Fibroblast of peridontal ligament (primary cell): ENCODE results near the gene AGRN.
"Not testable (repeated sequence)": the region's sequence is repeated elsewhere in the genome, so short reads cannot be mapped to it uniquely, and the experiment has no call there.

Experiments
- DNase-seq: peaks from one replicate; pipeline ENCODE4 v3.0.0-alpha.2; 2010; ENCODE audit errors: extremely low read depth

The AGRN gene

DNA sequence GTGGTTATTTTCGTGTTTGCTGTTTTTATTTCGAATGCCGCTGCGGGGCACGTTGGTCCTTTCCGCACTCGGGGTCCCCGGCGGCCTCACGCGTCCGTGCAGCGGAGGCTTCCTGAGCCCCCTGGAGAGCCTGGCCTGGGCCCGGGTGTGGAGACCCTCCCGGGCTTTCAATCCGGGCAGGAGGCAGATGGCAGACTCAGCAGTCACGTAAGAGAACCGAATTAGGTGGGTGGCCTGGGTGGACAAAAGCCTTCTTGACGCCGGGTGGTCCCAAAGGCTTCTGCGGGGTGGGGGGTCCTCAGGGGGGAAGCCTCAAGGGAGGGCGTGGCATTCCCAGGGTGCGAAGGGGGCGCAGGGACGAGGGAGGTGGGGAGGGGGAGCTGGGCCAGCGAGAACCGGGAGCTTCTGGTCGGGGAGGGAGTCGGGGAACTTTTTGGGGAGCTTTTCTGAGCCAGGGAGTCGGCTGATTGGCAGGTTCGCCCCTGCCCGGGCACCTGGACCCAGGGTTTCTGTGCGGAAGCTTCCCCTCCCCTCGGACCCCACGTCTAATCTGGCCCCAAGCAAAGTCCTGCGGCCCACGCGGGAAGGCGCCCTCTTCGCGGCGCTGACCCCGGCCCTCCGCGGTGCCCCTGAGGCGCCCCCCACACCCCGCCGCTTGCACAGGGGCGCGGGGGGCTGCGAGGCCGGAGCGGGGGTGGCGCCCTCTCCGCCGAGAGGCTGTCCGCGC, 18.7 kb upstream of the AGRN start:
- DNase-seq: no peak

DNA sequence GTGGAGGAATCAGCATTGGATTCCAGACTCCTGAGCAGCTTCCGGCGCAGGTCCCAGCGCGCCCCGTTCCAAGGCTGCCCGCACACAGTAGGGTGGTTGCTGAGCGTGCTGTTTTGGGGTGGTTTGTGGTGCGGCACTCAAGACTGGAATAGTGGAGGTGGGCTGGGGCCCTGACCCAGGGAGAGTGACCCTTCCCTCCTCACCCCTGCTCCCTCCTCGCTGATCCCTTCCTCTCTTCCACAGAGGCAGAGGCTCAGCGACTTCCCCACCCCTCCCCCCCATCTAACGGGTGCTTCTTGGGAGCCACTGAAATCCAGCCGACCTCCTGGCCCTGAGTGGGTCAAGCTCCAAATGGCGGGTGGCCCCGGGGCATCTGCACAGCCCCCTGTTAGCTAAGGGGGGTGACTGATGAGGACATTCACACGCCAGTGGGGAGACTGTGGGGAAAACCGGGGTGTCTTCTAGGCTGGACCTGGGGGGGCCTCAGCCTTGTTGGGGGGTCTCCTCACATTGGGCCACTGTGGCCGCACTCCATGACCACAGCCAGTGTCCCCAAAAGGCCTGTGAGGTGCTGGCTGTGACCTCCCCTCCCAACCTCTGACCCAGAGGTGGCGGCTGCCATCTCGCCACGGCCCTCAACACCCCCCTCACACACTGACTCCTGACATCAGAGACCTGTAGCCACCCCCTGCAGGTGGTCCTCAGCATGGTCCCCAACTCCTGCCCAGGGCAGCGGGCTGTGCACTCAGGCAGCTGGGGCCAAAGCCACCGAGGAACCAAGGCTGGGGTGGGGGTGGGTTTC, 16.1 kb upstream of the AGRN start:
- no peak for DNase-seq

DNA sequence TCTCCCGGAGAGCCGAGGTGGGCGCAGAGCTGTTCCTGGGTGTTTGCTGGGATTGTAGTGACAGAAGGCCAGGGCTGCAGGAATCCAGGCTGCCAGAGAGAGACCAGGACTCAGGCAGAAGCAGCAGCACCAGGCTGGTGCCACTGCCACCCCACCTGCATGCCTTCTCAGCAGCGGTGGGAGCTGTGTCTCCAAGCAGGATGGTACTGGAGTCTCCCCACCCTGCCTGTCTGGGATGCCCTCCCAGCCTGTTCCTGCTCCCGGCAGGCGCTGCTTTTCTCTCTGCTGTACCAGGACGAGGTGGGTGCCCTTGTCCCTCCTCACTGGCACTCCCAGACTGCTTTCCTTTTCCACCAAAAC, 15.5 kb upstream of the AGRN start:
- no peak for DNase-seq

DNA sequence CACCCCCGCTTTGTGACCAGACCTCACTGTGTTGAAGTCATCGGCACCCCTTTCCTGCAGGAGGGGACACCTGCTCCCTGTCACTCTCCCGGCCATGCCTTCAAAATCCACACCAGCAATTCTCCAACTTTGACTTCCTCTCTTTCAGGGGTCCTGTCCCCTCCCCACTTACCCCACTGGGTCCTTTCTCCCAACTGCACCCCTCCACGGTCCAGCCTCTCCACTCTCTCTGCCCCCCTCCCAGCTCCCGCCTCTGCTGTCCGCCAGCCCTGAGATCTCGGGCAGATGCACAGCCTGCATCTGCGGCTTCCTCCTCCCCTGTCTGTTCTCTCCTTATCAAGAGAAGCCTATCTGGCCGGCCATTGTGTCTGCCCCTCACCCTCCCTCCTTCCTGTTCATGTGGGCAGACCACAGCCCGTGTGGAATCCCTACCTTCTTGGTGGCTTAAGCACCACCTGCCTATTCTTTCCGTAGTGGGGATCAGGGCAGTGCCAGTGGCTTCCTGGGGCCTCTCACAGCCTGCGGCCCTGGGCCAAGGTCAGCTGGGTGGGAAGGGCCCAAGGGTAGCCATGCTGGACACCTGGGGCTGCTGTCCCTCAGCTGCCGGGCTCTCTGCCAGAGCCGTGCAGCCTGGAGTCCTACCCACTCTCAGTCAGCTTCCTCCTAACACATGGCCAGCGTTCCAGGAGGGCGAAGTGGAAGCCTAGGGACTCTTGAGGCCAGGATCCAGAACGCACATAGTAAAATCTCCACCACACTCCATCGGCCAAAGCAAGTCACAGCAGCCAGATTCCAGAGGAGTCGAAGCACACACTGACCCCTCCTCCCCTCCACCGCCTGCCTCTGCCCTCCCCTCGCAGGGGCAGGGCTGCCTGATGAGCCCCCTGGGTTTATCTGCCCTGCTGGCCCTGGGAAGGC, 14.9 kb upstream of the AGRN start:
- peak; percentile 27 for DNase-seq

DNA sequence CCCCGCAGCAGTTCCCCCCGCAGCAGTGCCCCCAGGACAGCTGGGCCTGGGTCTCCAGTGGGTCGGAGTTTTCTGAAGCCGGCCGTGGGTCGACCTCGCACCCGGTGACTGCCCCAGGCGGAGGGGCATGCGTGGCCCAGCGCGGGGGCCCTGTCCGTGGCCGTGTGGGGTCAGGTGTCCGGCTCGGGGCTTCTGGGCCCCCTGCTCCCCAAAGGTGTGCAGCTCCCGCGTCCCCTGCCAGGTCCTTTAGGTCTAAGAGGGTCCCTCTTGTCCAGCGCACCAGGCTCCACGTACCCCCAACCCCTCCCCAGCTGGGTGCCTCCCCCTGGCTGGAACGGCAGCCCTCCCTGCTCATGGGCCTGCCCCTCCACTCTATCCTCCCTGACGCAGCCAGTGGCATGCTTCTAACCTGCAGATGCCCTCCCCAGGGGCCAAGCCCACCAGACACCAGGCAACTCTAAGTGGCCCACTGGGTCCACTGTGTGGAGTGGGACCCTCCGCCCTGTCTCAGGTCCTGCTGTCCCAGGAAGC, 14.1 kb upstream of the AGRN start:
- DNase-seq: no peak

DNA sequence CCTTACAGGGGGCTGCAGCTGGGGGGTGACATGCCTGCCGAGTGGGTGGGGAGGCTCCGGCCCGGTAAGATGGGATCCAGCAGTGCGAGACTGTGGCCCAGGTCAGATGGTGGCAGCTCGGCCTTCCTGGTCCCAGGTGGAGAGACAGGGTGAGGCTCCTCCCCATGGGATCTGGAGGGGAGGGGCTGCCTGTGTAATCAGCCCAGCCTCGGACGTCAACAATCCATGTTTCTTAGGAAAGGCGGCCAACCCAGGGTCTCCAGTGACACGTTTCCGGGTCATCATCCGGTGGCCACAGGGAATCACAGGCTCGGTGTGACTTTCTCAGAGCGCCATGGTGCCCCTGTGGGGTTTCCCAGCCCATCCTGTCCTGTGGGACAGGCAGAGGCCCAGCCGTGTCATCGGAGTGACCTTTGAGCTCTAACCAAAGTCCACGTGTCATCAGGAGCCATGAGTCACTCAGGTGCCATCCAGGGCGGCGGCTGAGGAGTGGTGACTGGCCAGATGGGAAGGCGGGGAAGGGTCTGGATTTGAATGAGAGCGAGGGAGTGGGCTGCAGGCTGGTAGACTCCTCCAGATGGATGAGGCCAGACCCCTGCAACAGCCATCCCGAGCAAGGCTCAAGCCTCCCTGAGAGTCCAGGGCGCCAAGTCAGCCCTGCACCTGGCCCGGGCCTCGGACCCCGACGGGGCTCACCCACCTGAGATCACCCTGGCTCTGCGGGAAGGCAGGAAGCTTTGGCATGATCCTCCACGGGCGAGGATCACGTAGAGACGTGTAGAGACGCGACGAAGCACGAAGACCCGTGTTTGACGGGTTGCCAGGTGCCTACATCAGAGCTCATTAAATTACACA, 13.4 kb upstream of the AGRN start:
- DNase-seq: no peak

DNA sequence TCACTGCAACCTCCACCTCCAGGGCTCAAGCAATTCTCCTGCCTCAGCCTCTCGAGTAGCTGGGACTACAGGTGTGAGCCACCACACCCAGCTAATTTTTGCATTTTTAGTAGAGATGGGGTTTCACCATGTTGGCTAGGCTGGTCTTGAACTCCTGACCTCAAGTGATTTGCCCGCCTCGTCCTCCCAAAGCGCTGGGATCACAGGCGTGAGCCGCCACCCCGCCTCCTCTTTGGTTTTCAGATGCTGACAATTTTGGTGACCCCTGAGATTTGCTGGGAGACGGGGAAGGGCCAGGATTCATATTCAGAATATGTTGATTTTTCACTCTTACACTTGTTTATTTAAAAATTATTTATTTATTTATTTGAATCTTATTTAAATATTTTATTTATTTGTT, 9.8 kb upstream of the AGRN start:
- not testable (repeated sequence) for DNase-seq

DNA sequence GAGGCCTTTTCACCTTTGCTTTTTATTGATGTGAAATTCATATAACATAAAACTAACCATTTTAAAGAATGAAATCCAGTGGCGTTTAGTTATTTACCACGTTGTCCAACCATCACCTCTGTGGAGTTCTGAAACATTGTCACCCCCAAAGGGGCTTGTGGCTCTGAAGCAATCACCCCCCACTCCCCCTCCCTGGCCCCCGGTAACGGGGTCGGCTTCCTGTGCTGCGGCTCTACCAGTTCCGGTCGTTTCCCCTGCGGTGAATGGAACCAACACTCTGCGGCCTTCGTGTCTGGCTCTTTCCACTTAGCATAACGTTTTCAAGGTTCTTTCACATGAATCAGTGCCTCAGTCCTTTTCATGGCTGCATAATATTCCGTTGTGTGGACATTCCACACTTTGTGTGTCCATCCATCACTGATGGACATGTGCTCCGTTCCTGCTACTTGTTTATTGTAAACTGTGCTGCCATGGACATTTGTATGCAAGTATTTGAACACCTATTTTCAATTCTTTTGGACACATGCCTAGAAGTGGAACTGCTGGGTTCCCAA, 8.4 kb upstream of the AGRN start:
- DNase-seq: no peak

DNA sequence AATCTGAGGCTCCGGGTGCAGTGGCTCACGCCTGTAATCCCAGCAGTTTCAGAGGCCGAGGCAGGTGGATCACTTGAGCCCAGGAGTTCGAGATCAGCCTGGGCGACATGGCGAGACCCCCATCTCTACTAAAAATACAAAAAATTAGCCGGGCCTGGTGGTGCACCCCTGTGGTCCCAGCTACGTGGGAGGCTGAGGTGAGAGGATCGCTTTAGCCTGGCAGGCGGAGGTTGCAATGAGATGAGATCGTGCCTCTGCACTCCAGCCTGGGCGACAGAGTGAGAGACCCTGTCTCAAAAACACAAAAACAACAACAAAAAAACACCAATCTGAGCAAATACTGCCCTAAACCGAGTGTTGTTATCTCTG, 7.2 kb upstream of the AGRN start:
- DNase-seq: not testable (repeated sequence)

DNA sequence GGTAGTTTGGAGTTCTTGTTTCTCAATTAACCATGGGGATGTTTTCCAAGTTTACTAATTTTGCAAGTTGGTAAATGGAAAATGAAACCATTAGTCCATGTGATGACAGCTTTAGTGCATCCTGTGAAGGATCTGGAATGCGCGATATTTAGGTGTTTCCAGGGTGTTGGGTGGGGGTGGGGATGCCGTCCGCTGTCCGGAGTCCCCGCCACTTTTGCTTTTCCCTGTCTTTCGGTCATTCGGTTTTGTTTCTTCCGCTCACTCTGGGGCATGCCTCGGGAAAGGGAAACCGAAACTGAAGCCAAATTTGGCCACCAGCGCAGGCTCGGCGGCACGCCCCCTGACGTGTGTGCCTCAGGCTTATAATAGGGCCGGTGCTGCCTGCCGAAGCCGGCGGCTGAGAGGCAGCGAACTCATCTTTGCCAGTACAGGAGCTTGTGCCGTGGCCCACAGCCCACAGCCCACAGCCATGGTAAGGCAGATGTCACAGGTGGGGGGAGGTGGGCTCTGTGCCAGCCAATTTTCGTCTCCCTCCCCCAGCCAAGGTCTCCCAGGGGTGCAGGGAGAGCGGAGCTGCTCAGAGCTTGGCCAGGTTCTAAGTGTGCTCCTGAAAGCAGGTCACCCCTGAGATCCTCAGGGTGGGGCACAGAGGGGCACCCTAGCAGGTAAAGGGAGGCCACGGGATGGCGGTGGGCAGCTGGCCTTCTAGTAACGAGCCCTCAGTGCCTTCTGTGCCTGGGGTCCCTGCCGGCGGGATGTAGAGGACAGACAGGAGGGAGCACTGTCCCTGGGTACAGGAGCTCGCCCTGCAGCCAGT, 6.6 kb upstream of the AGRN start, which contains the start of gene ISG15:
TSS of gene ISG15 (plus strand) at position 393 of the 817 bp plus-strand sequence. CDS start at position 470, 77 bp downstream.
- peak; percentile 80 for DNase-seq

DNA sequence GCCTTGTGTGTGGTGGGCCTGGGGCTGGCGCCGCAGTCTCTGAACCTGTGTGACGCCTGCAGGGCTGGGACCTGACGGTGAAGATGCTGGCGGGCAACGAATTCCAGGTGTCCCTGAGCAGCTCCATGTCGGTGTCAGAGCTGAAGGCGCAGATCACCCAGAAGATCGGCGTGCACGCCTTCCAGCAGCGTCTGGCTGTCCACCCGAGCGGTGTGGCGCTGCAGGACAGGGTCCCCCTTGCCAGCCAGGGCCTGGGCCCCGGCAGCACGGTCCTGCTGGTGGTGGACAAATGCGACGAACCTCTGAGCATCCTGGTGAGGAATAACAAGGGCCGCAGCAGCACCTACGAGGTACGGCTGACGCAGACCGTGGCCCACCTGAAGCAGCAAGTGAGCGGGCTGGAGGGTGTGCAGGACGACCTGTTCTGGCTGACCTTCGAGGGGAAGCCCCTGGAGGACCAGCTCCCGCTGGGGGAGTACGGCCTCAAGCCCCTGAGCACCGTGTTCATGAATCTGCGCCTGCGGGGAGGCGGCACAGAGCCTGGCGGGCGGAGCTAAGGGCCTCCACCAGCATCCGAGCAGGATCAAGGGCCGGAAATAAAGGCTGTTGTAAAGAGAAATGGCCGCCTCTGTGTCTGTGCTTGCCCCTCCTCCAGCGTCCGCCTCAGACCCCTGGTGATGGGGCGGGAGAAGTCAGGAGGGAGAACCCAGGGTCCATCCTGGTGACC, 5.8 kb upstream of the AGRN start:
- no peak for DNase-seq

DNA sequence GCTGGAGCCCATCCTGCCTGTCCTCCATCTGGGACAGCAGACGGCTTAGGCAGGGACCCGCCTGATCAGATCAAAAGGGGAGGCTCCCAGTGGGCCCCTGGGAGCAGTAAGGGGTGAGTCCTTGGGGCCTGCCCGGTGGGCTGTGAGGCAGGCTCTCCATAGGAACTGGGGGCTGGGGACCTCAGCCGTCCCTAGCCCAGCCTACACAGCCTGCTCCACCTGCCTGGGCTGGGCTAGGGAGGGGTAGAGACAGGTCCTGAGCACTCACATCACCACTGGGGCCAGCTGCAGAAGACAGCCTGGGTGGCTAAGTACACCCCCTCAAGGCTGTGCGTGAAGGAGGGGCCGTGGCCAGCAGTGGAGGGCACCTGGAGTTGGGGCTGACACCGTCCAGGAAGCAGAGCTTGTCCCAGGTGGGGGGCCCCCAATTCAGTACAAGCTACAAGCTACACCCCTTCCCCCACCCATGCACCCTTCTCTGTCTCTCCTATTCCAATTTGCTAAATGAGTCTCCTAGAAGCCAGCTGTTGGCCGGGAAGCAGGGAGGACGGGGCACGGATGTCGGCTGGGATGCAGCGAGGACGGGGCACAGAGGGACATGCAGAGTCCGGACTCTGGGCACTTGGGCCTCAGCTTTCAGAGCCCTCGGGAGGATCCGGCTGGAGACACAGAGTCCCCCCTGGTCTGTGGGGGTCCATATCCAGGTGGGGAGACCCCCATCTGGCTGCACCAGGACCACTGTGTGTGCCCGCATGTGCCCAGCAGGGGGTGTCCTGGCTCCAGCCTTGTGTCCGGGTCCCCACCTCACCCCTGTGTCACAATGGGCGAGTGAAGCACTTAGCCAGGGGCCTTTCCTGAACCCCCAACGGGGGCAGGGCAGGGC, 4.9 kb upstream of the AGRN start:
- no peak for DNase-seq

DNA sequence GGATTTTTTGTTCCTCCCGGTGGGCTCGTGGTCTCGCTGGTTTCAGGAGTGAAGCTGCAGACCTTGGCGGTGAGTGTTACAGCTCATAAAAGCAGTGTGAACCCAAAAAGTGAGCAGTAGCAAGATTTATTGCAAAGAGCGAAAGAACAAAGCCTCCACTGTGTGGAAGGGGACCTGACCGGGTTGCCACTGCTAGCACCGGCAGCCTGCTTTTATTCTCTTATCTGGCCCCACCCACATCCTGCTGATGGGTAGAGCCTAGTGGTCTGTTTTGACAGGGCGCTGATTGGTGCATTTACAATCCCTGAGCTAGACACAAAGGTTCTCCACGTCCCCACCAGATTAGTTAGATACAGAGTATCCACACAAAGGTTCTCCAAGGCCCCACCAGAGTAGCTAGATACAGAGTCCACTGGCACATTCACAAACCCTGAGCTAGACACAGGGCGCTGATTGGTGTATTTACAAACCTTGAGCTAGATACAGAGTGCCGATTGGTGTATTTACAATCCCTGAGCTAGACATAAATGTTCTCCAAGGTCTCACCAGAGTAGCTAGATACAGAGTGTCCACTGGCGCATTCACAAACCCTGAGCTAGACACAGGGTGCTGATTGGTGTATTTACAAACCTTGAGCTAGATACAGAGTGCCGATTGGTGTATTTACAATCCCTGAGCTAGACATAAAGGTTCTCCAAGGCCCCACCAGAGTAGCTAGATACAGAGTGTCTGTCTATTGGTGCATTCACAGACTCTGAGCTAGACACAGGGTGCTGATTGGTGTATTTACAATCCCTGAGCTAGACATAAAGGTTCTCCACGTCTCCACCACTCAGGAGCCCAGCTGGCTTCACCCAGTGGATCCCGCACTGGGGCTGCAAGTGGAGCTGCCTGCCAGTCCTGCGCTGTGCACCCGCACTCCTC, 2.3 kb upstream of the AGRN start:
- DNase-seq: not testable (repeated sequence)

DNA sequence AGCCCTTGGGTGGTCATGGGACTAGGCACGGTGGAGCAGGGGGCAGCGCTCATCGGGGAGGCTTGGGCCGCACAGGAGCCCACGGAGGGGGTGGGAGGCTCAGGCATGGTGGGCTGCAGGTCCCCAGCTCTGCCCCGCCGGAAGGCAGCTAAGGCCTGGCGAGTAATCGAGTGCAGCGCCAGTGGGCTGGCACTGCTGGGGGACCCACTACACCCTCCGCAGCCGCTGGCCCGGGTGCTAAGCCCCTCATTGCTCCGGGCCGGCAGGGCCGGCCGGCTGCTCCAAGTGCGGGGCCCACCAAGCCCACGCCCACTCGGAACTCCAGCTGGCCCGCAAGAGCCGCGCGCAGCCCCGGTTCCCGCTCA, 1.6 kb upstream of the AGRN start:
- not testable (repeated sequence) for DNase-seq

DNA sequence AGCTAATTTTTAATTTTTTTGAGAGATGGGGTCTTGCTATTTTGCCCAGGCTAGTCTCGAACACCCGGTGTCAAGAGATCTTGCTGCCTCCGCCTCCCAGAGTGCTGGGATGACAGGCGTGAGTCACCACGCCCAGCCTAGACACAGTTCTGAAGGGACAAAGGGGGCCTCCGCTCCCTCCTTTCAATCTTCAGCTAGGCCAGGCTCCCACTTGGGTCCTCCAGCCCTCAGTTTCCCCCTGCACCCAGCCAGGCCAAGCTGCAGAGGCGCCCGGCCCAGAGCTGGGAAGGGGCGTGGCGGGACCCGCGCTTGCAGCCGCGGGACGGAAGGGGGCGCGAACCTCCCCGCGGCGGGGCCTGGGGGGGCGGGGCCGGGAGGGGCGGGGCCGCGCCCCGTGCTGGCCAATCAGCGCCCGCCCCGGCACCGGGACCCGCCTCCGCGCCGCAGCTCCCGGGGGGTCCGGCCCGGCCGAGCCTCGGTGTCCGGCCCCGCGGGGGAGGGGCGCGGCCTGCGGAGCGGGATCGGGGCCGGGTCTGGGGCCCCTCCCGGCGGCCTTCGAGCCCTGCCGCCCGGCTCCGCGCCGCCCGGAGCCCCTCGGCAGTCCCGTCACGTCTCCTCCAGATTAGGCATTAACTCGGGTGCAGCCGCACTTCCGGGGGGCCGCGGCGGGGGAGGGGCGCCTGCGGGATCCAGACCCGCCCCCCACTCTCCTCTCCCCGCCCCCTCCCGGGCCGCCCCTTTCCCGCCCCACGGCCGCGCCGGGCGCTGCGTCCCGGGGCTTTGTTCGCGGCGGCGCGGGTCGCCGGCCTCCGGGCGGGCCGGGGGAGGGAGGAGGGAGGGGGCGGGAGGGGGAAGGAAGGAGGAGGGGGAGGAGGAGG, 559 bp upstream of the AGRN start:
- peak; percentile 68 for DNase-seq

DNA sequence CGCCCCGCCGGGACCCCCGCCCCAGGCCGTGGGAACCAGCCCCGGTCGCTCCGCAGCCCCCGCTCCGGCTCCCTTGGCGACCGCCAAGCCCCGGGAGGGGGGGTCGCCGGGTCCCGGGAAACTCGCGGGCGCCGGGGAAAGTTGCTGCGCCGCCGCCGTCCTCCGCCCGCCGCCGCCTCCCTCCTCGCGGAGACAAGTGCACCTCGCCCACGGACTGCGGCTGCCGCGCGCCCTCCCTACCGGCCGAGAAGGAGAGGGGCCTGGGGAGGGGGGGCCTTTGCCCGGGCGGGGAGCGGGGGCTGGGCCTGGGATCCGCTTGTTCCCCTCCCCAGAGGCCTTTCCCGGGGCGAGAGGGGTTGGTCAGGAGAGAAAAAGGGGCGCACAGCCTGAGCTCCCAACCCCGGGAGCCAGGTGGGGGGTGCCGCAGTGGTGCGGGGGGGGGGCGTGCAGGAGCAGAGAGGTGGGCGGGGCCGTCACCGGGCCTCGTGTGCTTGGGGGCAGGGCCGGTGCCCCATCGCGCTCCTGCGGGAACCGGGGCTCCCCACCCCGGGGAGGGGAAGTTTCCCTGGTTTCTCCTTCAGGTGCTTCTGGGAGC, 592 bp downstream of the AGRN start:
- DNase-seq: no peak
